GM18858 (cell line): ENCODE measurements around the gene MORF4L2.

Experiments
- ATAC-seq: cut with Tn5 transposase; IDR thresholded peaks from one replicate; pipeline ENCODE4 v1.9.1; 2021; ENCODE audit not compliant: unreplicated experiment

Gene MORF4L2

GRCh38 chrX:103686199-103687072, at the start of gene MORF4L2:
Gene MORF4L2 (minus strand): TSS chrX:103686699. CDS start chrX:103677027, 9,672 bp downstream.
- peak; percentile 90 for ATAC-seq

GRCh38 chrX:103734125-103734760, 47.7 kb upstream of the MORF4L2 start:
- no peak for ATAC-seq

- no peak for ATAC-seq
These were observed 46.5 kb upstream of the MORF4L2 start for GRCh38 chrX:103733017-103733416.

- no peak for ATAC-seq
These were observed 44.4 kb upstream of the MORF4L2 start for GRCh38 chrX:103730796-103731493.

- no peak for ATAC-seq
These were observed 43.8 kb upstream of the MORF4L2 start for GRCh38 chrX:103730147-103730795.

GRCh38 chrX:103729015-103729414, 42.5 kb upstream of the MORF4L2 start:
- no peak for ATAC-seq

- no peak for ATAC-seq
These were observed 40.6 kb upstream of the MORF4L2 start for GRCh38 chrX:103727115-103727514.

GRCh38 chrX:103726477-103726876, 40.0 kb upstream of the MORF4L2 start:
- no peak for ATAC-seq

- ATAC-seq = no peak
These were observed 36.0 kb upstream of the MORF4L2 start for GRCh38 chrX:103722505-103722904.

- no peak for ATAC-seq
These were observed 31.6 kb upstream of the MORF4L2 start for GRCh38 chrX:103718120-103718519.

- ATAC-seq = no peak
These were observed 30.5 kb upstream of the MORF4L2 start for GRCh38 chrX:103716962-103717361.

GRCh38 chrX:103710609-103711008, 24.1 kb upstream of the MORF4L2 start, which contains the start of gene TMEM31:
Gene TMEM31 (plus strand): TSS chrX:103710909. CDS start chrX:103712259, 1,350 bp downstream.
- no peak for ATAC-seq

- no peak for ATAC-seq
These were observed 18.4 kb upstream of the MORF4L2 start for GRCh38 chrX:103704863-103705262.

- no peak for ATAC-seq
These were observed 12.7 kb upstream of the MORF4L2 start for GRCh38 chrX:103699243-103699642.

GRCh38 chrX:103697687-103698086, 11.2 kb upstream of the MORF4L2 start:
- no peak for ATAC-seq

- no peak for ATAC-seq
These were observed 4.6 kb upstream of the MORF4L2 start for GRCh38 chrX:103691059-103691458.

GRCh38 chrX:103688946-103689345, 2.4 kb upstream of the MORF4L2 start:
- ATAC-seq = no peak

GRCh38 chrX:103687696-103688201, 1.2 kb upstream of the MORF4L2 start:
- ATAC-seq = no peak

- ATAC-seq = peak; percentile 20
These were observed 685 bp upstream of the MORF4L2 start for GRCh38 chrX:103687073-103687695.

- ATAC-seq = no peak
These were observed 1.1 kb downstream of the MORF4L2 start for GRCh38 chrX:103685396-103685795.
